SU-DHL-6 (cell line): Measurements from ENCODE around the gene CTNND2.

Experiments used
- H2AFZ ChIP-seq: fragments of 200-600 bp; sonication (generic); 2 replicates; pipeline ENCODE4 v1.6.1; 2014; ENCODE audit warnings: low read depth, mild to moderate bottlenecking, moderate library complexity, mixed read lengths, antibody characterized with exemption, low read length; ENCODE audit not compliant: severe bottlenecking
- H3F3A ChIP-seq: fragments of 200-600 bp; shearing (Covaris generic); 2 replicates; pipeline ENCODE4 v1.6.0; 2016; ENCODE audit warnings: antibody characterized with exemption, mild to moderate bottlenecking; ENCODE audit not compliant: insufficient read depth
- H3K27ac ChIP-seq: fragments of 200-600 bp; sonication (generic); 2 replicates; pipeline ENCODE4 v1.5.1; 2016; ENCODE audit warnings: low read depth, mild to moderate bottlenecking, low read length, moderate library complexity, mixed read lengths
- H3K27me3 ChIP-seq: fragments of 200-600 bp; sonication (generic), shearing (Covaris generic); 2 replicates; pipeline ENCODE4 v1.6.0; 2014; ENCODE audit warnings: mild to moderate bottlenecking, low read length
- H3K36me3 ChIP-seq: fragments of 200-600 bp; sonication (generic); 2 replicates; pipeline ENCODE4 v1.6.1; 2014; ENCODE audit warnings: mild to moderate bottlenecking, low read length, mixed read lengths
- H3K4me2 ChIP-seq: fragments of 300-600, 200-600 bp; shearing (Covaris generic), sonication (generic); 2 replicates; pipeline ENCODE4 v1.6.0; 2014; ENCODE audit warnings: low read length, low read depth, mild to moderate bottlenecking; ENCODE audit not compliant: poor library complexity, severe bottlenecking
- H3K4me3 ChIP-seq: fragments of 200-600 bp; sonication (generic); 2 replicates; pipeline ENCODE4 v1.5.1; 2014; ENCODE audit warnings: antibody characterized with exemption, low read length, mild to moderate bottlenecking, mixed read lengths; ENCODE audit not compliant: insufficient read depth, poor library complexity, severe bottlenecking
- H3K79me2 ChIP-seq: fragments of 200-600 bp; sonication (generic); 2 replicates; pipeline ENCODE4 v1.6.1; 2014; ENCODE audit warnings: mild to moderate bottlenecking, low read length, moderate library complexity; ENCODE audit not compliant: insufficient read depth
- H3K9ac ChIP-seq: fragments of 200-600 bp; sonication (generic); 2 replicates; pipeline ENCODE4 v1.7.0; 2014; ENCODE audit warnings: mild to moderate bottlenecking, low read length
- H3K9me2 ChIP-seq: fragments of 200-600 bp; sonication (generic); replicated peaks from 2 replicates; pipeline ENCODE4 v1.6.1; 2014; ENCODE audit warnings: low read length; ENCODE audit not compliant: insufficient read depth
- H3K9me3 ChIP-seq: fragments of 200-600 bp; sonication (generic); 2 replicates; pipeline ENCODE4 v1.6.1; 2014; ENCODE audit warnings: low read length, mixed read lengths; ENCODE audit not compliant: insufficient read depth
- H4K20me1 ChIP-seq: fragments of 200-600 bp; sonication (generic); 2 replicates; pipeline ENCODE4 v1.6.1; 2014; ENCODE audit warnings: low read depth, mild to moderate bottlenecking, antibody characterized with exemption, low read length, moderate library complexity, mixed read lengths
- EZH2phosphoT487 ChIP-seq: fragments of 200-600 bp; sonication (generic), shearing (Covaris generic); conservative IDR thresholded peaks from 2 replicates; pipeline ENCODE4 v1.6.1; 2018; ENCODE audit warnings: mild to moderate bottlenecking, antibody characterized with exemption, low read length, moderate library complexity, mixed read lengths
- TF ChIP-seq, protein P1 (sequence below): fragments of 200-600 bp; sonication (generic); IDR thresholded peaks from one replicate; pipeline ENCODE4 v1.5.1; 2017; ENCODE audit warnings: antibody characterized with exemption, mild to moderate bottlenecking, low read length, moderate library complexity; ENCODE audit not compliant: insufficient read depth, poor library complexity, severe bottlenecking

The CTNND2 gene

GRCh38 chr5:11873587-11873986 lies 30.7 kb downstream of the CTNND2 start:
- Histone ChIP-seq H3K27ac (no peak overlapping the region), H3K4me3 (no peak overlapping the region), H3K36me3 (no peaks in the 10 kb centered on the region), H3K9ac (no peak overlapping the region), H3F3A (no peaks in the 10 kb centered on the region), H3K9me3 (no peaks in the 10 kb centered on the region), H2AFZ (no peak overlapping the region), H3K27me3 (no peaks in the 10 kb centered on the region), H4K20me1 (no peaks in the 10 kb centered on the region), H3K4me2 (no peak overlapping the region), H3K79me2 (no peaks in the 10 kb centered on the region), H3K9me2 (no peaks in the 10 kb centered on the region)
- TF ChIP-seq, protein P1, sequence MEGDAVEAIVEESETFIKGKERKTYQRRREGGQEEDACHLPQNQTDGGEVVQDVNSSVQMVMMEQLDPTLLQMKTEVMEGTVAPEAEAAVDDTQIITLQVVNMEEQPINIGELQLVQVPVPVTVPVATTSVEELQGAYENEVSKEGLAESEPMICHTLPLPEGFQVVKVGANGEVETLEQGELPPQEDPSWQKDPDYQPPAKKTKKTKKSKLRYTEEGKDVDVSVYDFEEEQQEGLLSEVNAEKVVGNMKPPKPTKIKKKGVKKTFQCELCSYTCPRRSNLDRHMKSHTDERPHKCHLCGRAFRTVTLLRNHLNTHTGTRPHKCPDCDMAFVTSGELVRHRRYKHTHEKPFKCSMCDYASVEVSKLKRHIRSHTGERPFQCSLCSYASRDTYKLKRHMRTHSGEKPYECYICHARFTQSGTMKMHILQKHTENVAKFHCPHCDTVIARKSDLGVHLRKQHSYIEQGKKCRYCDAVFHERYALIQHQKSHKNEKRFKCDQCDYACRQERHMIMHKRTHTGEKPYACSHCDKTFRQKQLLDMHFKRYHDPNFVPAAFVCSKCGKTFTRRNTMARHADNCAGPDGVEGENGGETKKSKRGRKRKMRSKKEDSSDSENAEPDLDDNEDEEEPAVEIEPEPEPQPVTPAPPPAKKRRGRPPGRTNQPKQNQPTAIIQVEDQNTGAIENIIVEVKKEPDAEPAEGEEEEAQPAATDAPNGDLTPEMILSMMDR, result no peak
- TF ChIP-seq EZH2phosphoT487, result no peak

DNA sequence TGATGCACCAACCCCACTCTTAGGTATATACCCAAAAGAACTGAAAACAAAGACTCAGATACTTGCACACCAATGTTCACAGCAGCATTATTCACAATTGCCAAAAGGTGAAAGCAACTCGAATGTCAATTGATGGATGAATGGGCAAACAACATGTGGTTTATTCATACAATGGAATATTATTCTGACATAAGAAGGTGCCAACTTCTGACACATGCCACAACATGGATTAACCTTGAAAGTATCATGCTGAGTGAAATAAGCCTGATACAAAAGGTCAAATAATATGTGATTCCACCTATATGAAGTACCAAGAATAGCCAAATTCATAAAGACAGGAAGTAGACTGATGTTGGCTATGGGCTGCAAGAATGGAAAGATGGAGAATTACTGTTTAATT lies 35.0 kb downstream of the CTNND2 start:
- TF ChIP-seq EZH2phosphoT487, result no peak
- TF ChIP-seq, protein P1, result no peak
- Histone ChIP-seq H2AFZ (no peak overlapping the region), H3K9ac (no peak overlapping the region), H3K36me3 (no peaks in the 10 kb centered on the region), H3K27me3 (no peaks in the 10 kb centered on the region), H3K9me2 (no peaks in the 10 kb centered on the region), H3K9me3 (no peaks in the 10 kb centered on the region), H4K20me1 (no peaks in the 10 kb centered on the region), H3K4me3 (no peak overlapping the region), H3F3A (no peaks in the 10 kb centered on the region), H3K79me2 (no peaks in the 10 kb centered on the region), H3K4me2 (no peak overlapping the region), H3K27ac (no peak overlapping the region)

DNA sequence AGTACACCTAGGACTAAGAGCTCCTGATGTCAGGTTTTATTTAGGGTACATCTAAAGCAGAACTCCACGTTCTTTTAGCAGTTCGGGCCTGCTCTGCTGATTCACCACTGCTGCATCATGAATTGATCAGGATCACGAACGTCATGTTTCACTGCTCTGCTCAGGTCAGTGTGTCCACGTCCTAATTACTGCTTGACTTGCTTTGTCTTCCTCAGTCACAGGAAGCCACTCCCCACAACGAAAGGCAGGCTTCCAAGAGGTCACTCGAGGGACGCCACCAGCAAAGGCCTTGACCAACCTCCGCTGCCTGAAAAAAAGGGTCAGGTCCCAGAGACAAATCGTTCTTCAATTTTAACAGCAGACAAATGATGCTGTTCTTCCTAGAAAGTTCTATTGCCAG lies 40.3 kb downstream of the CTNND2 start:
- H3K4me3 ChIP-seq, result no peak overlapping the region
- no peak overlapping the region for H3K4me2 ChIP-seq

More for the DNA sequence above, 40.3 kb downstream of the CTNND2 start:
- H3K9me2 ChIP-seq, result no peaks in the 10 kb centered on the region
- no peak overlapping the region for H2AFZ ChIP-seq
- no peaks in the 10 kb centered on the region for H3K36me3 ChIP-seq
- no peak overlapping the region for H3K27ac ChIP-seq
- no peaks in the 10 kb centered on the region for H3K27me3 ChIP-seq
- no peaks in the 10 kb centered on the region for H3K9me3 ChIP-seq
- no peaks in the 10 kb centered on the region for H4K20me1 ChIP-seq
- H3K79me2 ChIP-seq, result no peaks in the 10 kb centered on the region
- TF ChIP-seq, protein P1, result no peak
- no peak for TF ChIP-seq EZH2phosphoT487
- H3F3A ChIP-seq, result no peaks in the 10 kb centered on the region
- H3K9ac ChIP-seq, result no peak overlapping the region
